ENCODE data around the gene CSK.

- TF ChIP-seq, protein P1, sequence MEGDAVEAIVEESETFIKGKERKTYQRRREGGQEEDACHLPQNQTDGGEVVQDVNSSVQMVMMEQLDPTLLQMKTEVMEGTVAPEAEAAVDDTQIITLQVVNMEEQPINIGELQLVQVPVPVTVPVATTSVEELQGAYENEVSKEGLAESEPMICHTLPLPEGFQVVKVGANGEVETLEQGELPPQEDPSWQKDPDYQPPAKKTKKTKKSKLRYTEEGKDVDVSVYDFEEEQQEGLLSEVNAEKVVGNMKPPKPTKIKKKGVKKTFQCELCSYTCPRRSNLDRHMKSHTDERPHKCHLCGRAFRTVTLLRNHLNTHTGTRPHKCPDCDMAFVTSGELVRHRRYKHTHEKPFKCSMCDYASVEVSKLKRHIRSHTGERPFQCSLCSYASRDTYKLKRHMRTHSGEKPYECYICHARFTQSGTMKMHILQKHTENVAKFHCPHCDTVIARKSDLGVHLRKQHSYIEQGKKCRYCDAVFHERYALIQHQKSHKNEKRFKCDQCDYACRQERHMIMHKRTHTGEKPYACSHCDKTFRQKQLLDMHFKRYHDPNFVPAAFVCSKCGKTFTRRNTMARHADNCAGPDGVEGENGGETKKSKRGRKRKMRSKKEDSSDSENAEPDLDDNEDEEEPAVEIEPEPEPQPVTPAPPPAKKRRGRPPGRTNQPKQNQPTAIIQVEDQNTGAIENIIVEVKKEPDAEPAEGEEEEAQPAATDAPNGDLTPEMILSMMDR (conservative IDR thresholded peaks at IDR 0.05) = no peak
- TF ChIP-seq ZFX (IDR thresholded peaks at IDR 0.05) = no peak
Measured at GRCh38 chr15:74828835-74829234, 47.0 kb downstream of the CSK start.
